ENCODE results near the gene NFIC. TPM values are rescaled to one million over a fixed set of nuclear protein-coding genes. Genes with fewer than 3 reads are reported as not detected.

Gene NFIC
- total and polyA plus RNA-seq, 4 donors, result 12.8 to 100 (median 75.1) TPM

GRCh38 chr19:3516675-3517207, 150.4 kb downstream of the NFIC start (continued):
- TF ChIP-seq ZBTB33 (IDR thresholded peaks at IDR 0.05), result no peak

DNA sequence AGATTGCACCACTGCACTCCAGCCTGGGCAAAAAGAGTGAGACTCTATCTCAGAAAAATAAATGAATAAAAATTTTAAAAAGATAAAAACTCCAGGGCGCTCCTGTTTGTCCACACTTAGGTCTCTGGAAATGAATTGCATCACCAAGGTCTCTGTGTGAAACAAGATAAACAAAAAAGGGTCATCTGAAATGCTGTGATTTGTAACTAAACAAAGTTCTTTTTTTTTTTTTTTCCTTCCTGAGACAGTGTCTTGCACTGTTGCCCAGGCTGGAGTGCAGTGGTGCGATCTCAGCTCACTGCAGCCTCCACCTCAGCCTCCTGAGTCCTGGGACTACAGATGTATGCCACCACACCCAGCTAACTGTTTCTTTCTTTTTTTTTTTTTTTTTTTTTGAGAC, 151.3 kb downstream of the NFIC start:
- peaks cover 18 to 47% (median 35%) of the 10 kb centered on the region in 4 donors for H3K4me1 ChIP-seq (ENCODE audit: control insufficient read depth in 4 of 4, insufficient read depth in 4 of 4, low read length in 3 of 4)
- H3K27me3 ChIP-seq (ENCODE audit: control insufficient read depth in 4 of 4, insufficient read depth in 4 of 4, low read length in 3 of 4), result no peaks in the 10 kb centered on the region
- H3K9me3 ChIP-seq (ENCODE audit: control insufficient read depth in 4 of 4, low read length in 3 of 4), result no peaks in the 10 kb centered on the region
- H3K9ac ChIP-seq (ENCODE audit: low read depth in 1 of 2, low read length in 2 of 2), result no peak overlapping the region
- no peak for DNase-seq (ENCODE audit: low spot score)
- H3K36me3 ChIP-seq (ENCODE audit: control insufficient read depth in 4 of 4, insufficient read depth in 3 of 4, low read depth in 1 of 4, low read length in 3 of 4), result peaks cover 0 to 3% (median 1%) of the 10 kb centered on the region in 4 donors
- peak overlapping the region; percentile 52 to 63 for H3K27ac ChIP-seq (ENCODE audit: low read depth in 1 of 2, low read length in 2 of 2)
- TF ChIP-seq YY1 (IDR thresholded peaks at IDR 0.05) (no peak), REST (IDR thresholded peaks at IDR 0.05) (peak; percentile 32), CTCF (IDR thresholded peaks at IDR 0.05; ENCODE audit: low read depth, low read length, missing input control) (no peak), JUND (IDR thresholded peaks at IDR 0.05) (no peak), HNF4A (conservative IDR thresholded peaks at IDR 0.05) (peak; percentile 41 to 65), ZBTB33 (IDR thresholded peaks at IDR 0.05) (no peak), FOXA1 (IDR thresholded peaks at IDR 0.05) (no peak), TAF1 (conservative IDR thresholded peaks at IDR 0.05) (no peak), EGR1 (IDR thresholded peaks at IDR 0.05; ENCODE audit: low read depth in 2 of 2) (no peak), GABPA (IDR thresholded peaks at IDR 0.05 in 1 of 2, conservative IDR thresholded peaks at IDR 0.05 in 1 of 2) (no peak), HNF4G (IDR thresholded peaks at IDR 0.05) (no peak), FOXA2 (IDR thresholded peaks at IDR 0.05) (peak; percentile 14), RAD21 (IDR thresholded peaks at IDR 0.05) (no peak), RXRA (IDR thresholded peaks at IDR 0.05) (peak; percentile 14 to 59), NR2F2 (IDR thresholded peaks at IDR 0.05) (no peak), SP1 (IDR thresholded peaks at IDR 0.05) (no peak)
- TF ChIP-seq, protein P1, sequence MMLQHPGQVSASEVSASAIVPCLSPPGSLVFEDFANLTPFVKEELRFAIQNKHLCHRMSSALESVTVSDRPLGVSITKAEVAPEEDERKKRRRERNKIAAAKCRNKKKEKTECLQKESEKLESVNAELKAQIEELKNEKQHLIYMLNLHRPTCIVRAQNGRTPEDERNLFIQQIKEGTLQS (IDR thresholded peaks at IDR 0.05), result no peak
- TF ChIP-seq, protein P2, sequence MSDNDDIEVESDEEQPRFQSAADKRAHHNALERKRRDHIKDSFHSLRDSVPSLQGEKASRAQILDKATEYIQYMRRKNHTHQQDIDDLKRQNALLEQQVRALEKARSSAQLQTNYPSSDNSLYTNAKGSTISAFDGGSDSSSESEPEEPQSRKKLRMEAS (IDR thresholded peaks at IDR 0.05), result no peak
- 27% methylated on average over 2 of the region's 2 CpGs for WGBS
- no peak overlapping the region for H3K4me3 ChIP-seq (ENCODE audit: low read depth in 1 of 3, low read length in 3 of 3)
